HG03460 (cell line): ENCODE measurements around the gene SLC22A25.
"Not testable (repeated sequence)": the region's sequence is repeated elsewhere in the genome, so short reads cannot be mapped to it uniquely, and the experiment has no call there.

Experiments used
- ATAC-seq: cut with Tn5 transposase; IDR thresholded peaks from one replicate; pipeline ENCODE4 v1.9.1; 2021; ENCODE audit not compliant: unreplicated experiment

The SLC22A25 gene

GRCh38 chr11:63243533-63243932, at the start of gene SLC22A25:
SLC22A25 (minus strand) TSS chr11:63243599; CDS start chr11:63229652, 13,947 bp downstream.
- ATAC-seq, result no peak

DNA sequence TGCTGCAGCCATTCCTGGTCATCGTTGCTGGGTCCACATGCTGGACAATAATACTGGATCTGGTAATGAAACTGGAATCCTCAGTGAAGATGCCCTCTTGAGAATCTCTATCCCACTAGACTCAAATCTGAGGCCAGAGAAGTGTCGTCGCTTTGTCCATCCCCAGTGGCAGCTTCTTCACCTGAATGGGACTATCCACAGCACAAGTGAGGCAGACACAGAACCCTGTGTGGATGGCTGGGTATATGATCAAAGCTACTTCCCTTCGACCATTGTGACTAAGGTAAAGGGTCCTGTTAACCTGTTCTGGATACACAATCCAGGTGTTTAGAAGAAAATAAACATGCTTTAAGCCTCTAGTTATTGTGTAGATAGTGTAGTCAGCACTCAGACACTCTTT, 46.9 kb upstream of the SLC22A25 start:
- ATAC-seq, result no peak

- no peak for ATAC-seq
Observed at GRCh38 chr11:63289658-63290057, 46.3 kb upstream of the SLC22A25 start.

DNA sequence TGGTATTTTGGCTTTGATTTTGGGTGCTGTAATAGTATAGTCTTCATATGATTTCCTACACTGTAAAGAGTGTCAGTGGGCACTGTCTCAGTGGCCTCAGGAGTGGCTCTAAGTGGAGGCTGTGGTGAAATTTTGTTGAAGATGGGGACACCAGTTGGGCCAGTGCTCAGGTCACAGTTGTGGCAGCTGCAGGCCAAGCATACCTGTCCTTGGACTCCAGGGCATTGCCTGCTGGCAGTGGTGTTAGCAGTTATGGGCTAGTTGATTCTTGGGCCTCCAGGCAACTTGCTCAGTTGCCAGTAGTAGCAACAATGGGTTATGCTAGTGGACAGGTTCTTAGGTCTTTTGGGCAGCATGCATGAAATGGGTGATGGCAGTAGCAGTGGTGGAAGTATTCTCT, 39.2 kb upstream of the SLC22A25 start:
- ATAC-seq, result no peak

DNA sequence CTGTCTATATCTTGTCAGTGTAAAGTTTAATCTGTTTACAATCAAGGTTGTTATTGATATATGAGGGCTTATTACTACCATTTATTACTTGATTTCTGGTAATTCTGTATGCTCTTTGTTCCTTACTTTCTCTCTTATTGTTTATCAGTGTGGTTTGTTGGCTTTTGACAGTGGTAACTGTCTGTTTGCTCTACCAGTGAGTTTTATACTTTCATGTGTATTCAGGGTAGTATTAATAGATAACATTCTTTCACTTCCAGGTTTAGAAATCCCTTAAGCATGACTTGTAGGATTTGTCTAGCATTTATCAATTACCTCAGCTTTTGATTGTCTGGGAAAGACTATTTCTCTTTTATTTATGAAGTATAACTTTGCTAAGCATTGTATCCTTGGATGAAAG, 37.5 kb upstream of the SLC22A25 start:
- no peak for ATAC-seq

GRCh38 chr11:63277345-63277943, 34.0 kb upstream of the SLC22A25 start:
- no peak for ATAC-seq

GRCh38 chr11:63274776-63275175, 31.4 kb upstream of the SLC22A25 start:
- ATAC-seq, result no peak

- ATAC-seq, result no peak
Observed at GRCh38 chr11:63273685-63274084, 30.3 kb upstream of the SLC22A25 start.

GRCh38 chr11:63262547-63262946, 19.1 kb upstream of the SLC22A25 start:
- ATAC-seq, result no peak

GRCh38 chr11:63251312-63251711, 7.9 kb upstream of the SLC22A25 start:
- ATAC-seq, result no peak

DNA sequence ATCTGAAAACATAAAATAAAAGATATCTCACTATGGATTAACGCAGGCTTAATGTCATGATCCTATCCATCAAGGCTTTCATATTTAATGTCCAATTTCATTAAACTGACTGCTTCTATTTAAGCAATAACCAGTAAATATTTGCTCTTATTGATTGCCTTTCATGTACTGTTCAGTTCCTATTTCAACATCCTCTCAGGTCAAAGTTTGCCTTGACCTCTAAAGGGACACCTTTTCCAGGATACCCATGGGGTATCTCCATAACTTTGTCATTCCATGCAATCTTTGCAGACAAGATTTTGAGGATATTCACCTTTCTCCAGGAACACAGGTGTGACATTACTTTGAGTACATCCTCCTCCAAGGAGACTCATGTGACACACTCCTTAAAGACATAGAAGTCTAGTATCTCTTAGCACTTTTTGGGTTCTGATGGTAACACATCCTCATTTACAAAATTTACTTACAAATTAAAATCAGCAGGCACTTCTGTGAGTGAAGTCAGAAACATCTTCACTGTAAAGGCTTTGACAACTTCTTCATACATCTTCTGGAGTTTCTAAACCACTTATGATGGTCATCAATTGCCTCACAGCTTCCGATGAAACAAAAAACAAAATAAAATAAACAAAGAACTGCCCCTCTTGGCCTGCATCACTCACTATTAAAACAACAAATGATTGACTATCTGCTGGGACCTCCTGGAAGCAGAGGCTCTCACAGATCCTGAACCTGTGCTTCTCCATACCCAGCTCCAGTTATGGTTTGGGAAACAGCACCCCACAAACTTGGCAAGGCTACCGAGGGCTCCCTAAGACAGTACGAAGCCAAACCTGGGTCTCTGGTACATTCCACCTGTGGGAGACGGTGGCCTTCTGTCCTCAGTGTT, 7.0 kb upstream of the SLC22A25 start:
- no peak for ATAC-seq

GRCh38 chr11:63248966-63249365, 5.6 kb upstream of the SLC22A25 start:
- ATAC-seq, result no peak

DNA sequence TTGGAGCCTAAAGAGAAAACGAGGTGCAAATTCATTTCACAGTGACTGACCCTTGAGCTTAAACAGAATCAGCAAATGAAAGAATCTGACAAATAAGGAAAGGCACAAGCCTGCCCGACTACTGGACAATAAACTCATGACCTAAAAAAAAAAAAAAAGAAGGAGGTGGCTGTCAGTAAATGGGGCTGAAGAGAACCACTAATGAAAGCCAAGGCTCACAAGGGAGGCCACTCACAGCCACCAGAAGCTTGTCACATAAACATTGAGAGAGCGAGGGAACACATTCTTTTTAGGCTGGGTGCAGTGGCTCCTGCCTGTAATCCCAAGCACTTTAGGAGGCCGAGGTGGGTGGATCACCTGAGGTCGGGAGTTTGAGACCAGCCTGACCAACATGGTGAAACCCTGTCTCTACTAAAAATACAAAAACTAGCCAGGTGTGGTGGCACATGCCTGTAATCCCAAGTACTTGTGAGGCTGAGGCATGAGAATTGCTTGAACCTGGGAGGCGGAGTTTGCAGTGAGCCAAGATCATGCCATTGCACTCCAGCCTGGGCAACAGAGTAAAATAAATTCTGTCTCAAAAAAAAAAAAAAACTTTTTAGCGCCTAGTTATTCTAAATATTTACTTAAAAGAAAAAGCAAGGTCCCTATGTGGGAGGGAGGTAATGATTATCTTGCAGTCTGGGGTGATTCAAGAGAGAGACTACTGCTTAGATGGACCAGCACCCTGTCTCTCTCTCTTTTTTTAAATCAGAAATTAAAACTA, 4.0 kb upstream of the SLC22A25 start:
- ATAC-seq, result not testable (repeated sequence)

DNA sequence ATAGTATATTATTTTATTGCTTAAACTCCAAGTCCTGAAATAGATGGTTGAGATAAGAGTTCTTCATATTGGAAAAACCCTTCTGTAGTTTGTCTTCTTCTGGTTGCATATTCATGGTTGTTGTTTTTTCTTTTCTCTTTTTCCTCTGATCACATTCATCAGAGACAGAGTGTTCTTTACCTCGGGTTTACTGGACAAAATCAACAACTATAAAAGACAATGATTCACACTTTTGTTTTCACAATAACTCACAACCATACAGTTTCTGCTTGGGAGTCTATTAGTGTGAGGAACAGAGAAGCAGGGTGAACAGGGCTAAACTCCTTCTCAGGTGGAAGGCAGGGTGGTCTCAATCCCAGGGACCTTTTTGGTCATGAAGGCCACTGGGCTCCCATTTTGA, 2.6 kb upstream of the SLC22A25 start:
- ATAC-seq, result no peak

DNA sequence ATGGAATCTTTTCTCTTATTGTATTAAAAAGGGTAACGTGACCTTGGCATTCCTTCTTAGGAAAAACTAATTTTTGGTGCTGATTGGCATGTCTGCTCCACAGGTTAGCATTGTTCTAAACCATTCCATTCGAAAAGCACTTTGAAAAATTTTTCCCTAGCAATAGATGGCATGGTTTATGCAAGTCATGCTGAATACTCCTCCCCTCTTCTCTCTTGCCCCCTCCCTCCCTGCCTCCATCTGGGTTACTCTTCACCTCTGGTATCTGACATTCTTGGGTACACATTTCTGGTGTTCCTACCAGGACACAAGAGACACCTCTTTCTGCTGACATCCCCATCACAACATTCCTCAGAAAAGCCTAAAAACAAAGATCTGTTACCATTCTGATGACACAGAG, 1.5 kb upstream of the SLC22A25 start:
- ATAC-seq, result no peak

DNA sequence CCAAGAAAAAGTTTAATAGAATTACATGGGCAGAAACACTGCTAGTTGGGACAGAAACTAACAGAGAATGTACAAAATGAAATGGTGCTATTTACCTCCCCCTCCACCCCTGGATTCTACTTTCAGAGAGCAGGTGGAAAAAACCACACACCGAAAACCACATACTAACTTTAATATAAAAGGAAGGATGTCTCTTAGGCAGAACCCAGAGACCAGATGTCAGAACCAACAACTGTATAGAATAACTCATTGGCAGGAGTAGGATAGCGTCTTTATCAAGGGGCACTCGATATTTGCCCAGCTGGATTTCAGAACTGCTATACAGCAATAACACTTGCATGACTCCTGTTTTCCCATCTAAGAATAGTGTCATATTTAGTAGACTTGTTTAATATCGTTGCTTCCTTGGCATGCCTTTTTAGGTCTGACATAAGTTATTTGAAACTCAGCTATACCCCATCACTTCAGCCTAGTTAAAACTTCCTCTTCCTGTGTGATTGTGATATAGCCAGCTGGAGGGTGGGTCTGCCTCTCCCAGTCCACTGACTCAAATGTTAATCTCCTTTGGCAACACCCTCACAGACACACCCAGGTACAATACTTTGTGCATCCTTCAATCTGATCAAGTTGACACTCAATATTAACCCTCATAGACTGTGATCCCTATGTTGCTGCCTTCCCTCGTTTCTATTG, 1.2 kb downstream of the SLC22A25 start:
- no peak for ATAC-seq

- no peak for ATAC-seq
Observed at GRCh38 chr11:63240791-63241379, 2.5 kb downstream of the SLC22A25 start.

- ATAC-seq, result no peak
Observed at GRCh38 chr11:63240098-63240497, 3.3 kb downstream of the SLC22A25 start.

GRCh38 chr11:63239254-63239653, 4.1 kb downstream of the SLC22A25 start:
- ATAC-seq, result no peak

DNA sequence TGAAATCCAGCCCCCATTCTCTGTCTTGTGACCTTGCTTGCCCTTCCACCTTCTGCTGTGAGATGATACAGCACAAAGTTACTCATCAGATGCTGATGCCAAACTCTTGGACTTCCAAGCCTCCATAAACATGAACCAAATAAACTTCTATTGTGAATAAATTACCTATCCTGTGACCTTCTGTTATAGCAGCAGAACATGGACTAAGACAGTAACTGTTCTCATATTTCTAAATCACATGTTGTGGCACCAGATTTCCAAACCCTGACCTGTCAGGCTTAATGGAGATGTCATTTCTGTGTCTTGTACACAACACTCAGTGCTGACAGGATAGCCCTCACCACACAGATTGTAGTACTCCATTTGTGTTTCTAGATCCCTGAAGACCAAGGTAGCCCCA, 6.0 kb downstream of the SLC22A25 start:
- ATAC-seq, result no peak
